ENCODE results near the gene ARPC4.

GRCh38 chr3:9761919-9762318, 31.0 kb upstream of the ARPC4 start:
- TF ChIP-seq POLR2AphosphoS5 (IDR thresholded peaks at IDR 0.05; ENCODE audit: insufficient read depth, low read depth, low read length) = no peak
- TF ChIP-seq, protein P1, sequence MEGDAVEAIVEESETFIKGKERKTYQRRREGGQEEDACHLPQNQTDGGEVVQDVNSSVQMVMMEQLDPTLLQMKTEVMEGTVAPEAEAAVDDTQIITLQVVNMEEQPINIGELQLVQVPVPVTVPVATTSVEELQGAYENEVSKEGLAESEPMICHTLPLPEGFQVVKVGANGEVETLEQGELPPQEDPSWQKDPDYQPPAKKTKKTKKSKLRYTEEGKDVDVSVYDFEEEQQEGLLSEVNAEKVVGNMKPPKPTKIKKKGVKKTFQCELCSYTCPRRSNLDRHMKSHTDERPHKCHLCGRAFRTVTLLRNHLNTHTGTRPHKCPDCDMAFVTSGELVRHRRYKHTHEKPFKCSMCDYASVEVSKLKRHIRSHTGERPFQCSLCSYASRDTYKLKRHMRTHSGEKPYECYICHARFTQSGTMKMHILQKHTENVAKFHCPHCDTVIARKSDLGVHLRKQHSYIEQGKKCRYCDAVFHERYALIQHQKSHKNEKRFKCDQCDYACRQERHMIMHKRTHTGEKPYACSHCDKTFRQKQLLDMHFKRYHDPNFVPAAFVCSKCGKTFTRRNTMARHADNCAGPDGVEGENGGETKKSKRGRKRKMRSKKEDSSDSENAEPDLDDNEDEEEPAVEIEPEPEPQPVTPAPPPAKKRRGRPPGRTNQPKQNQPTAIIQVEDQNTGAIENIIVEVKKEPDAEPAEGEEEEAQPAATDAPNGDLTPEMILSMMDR (IDR thresholded peaks at IDR 0.05; ENCODE audit: extremely low read depth in 1 of 2, insufficient read depth in 1 of 2, low read depth in 1 of 2, low read length in 2 of 2) = no peak
- no peak for TF ChIP-seq MYC (IDR thresholded peaks at IDR 0.05; ENCODE audit: low read depth, low read length)
- no peak for TF ChIP-seq MAX (IDR thresholded peaks at IDR 0.05; ENCODE audit: insufficient read depth, insufficient read length)
- TF ChIP-seq POLR2A (IDR thresholded peaks at IDR 0.05; ENCODE audit: low read depth, low read length) = no peak
- TF ChIP-seq EZH2 (IDR thresholded peaks at IDR 0.05; ENCODE audit: borderline replicate concordance, low read depth, low read length, severe bottlenecking) = no peak
